ENCODE results near the gene GRK5. TPM values are rescaled to one million over a fixed set of nuclear protein-coding genes. Genes with fewer than 3 reads are reported as not detected.

The GRK5 gene
- total RNA-seq, 4 donors from 2014 or later, result 6.2 to 12.5 (median 9.1) TPM

GRCh38 chr10:119457966-119458766 is 250.8 kb downstream of the GRK5 start:
- ATAC-seq, result no peak
- Histone ChIP-seq H3K36me3 (no peaks in the 10 kb centered on the region), H3K4me3 (no peak overlapping the region), H3K27ac (no peak overlapping the region), H3K4me1 (no peaks in the 10 kb centered on the region), H3K27me3 (no peaks in the 10 kb centered on the region), H3K9me3 (no peaks in the 10 kb centered on the region)
- intact Hi-C loops (cut with DNase I; ENCODE audit: low total_unique reads), result no loop called here
- DNase-seq, result no peak
- no peak for TF ChIP-seq POLR2A (IDR thresholded peaks at IDR 0.05)
- TF ChIP-seq, protein P1, sequence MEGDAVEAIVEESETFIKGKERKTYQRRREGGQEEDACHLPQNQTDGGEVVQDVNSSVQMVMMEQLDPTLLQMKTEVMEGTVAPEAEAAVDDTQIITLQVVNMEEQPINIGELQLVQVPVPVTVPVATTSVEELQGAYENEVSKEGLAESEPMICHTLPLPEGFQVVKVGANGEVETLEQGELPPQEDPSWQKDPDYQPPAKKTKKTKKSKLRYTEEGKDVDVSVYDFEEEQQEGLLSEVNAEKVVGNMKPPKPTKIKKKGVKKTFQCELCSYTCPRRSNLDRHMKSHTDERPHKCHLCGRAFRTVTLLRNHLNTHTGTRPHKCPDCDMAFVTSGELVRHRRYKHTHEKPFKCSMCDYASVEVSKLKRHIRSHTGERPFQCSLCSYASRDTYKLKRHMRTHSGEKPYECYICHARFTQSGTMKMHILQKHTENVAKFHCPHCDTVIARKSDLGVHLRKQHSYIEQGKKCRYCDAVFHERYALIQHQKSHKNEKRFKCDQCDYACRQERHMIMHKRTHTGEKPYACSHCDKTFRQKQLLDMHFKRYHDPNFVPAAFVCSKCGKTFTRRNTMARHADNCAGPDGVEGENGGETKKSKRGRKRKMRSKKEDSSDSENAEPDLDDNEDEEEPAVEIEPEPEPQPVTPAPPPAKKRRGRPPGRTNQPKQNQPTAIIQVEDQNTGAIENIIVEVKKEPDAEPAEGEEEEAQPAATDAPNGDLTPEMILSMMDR (IDR thresholded peaks at IDR 0.05 in 4 of 5, conservative IDR thresholded peaks at IDR 0.05 in 1 of 5), result no peak
- in situ Hi-C loops (cut with MboI; ENCODE audit: low sequenced_read_pairs in 4 of 4), result no loop called here

- no peaks in the 10 kb centered on the region for H3K9me3 ChIP-seq
- ATAC-seq, result no peak
- intact Hi-C loops (cut with DNase I; ENCODE audit: low total_unique reads) (no loop called here), in situ Hi-C loops (cut with MboI; ENCODE audit: low sequenced_read_pairs in 4 of 4) (no loop called here)
- no peaks in the 10 kb centered on the region for H3K4me1 ChIP-seq
- H3K27ac ChIP-seq, result no peak overlapping the region
- H3K36me3 ChIP-seq, result no peaks in the 10 kb centered on the region
- DNase-seq, result no peak
- H3K27me3 ChIP-seq, result no peaks in the 10 kb centered on the region
- no peak for TF ChIP-seq POLR2A (IDR thresholded peaks at IDR 0.05)
- TF ChIP-seq, protein P1 (IDR thresholded peaks at IDR 0.05 in 4 of 5, conservative IDR thresholded peaks at IDR 0.05 in 1 of 5), result no peak
- no peak overlapping the region for H3K4me3 ChIP-seq
Measured at GRCh38 chr10:119459681-119460340, 252.4 kb downstream of the GRK5 start.

DNA sequence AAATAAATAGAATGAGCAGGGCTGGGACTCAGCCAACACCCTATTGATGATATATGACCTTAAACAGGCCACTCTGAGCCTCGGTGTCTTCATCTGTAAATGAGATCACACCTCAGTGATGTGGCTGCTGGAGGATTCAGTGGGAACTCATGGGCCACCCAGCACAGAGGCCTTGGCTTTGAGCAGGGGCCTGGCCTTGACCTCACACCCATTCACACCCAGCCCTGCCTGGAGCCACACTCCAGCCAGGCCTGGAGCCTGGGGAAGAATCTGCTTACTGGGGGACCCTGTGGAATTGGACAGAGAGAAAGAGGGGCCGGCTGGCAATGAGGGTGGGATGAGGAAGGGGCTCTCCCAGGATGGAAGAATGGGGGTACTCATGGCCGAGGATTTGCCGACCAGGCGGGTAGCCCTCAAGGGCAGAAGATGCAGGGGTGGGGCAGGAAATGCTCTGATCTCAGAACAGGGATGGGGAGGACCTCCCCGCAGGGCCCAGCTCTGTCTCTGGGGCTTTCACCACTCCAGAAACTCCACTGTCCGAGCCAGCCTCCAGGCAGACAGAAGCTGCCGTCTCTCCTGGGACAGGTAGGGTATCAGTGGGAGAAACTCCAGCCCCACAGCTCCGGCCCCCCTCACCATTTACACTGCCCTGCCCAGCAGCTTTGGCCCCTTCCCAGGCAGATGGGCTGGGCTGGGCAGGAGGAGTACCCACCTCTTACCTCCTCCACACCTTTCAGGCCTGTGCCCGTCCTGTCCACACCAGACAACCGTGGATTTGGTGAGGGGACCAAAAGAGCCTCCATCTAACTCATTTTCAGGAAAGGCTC is 253.2 kb downstream of the GRK5 start:
- TF ChIP-seq, protein P1 (IDR thresholded peaks at IDR 0.05 in 4 of 5, conservative IDR thresholded peaks at IDR 0.05 in 1 of 5), result no peak
- TF ChIP-seq POLR2A (IDR thresholded peaks at IDR 0.05), result no peak
- ATAC-seq, result no peak
- intact Hi-C loops (cut with DNase I; ENCODE audit: low total_unique reads), result no loop called here

DNA sequence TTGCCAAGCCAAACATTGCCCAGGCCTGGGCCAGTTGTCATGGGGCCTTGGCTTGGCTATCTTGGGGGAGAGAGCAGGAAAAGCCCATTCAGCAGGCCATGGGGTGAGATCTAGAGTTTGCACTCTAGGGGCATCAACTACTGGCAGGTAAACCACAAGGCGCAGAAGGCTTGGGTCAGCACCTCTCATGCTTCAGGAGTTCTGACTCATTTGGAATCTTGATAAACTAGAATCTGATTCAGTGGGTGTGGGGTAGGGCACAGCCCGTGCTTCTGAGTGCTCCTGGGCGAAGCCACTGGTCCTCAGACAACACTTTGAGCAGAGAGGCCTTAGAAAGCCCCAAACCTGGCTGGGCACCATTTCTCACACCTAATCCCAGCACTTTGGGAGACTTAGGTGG is 254.0 kb downstream of the GRK5 start:
- no peak for ATAC-seq
- TF ChIP-seq, protein P1 (IDR thresholded peaks at IDR 0.05 in 4 of 5, conservative IDR thresholded peaks at IDR 0.05 in 1 of 5), result no peak
- TF ChIP-seq POLR2A (IDR thresholded peaks at IDR 0.05), result no peak
- in situ Hi-C loops (cut with MboI; ENCODE audit: low sequenced_read_pairs in 4 of 4), result no loop called here

More for the DNA sequence above, 253.2 kb downstream of the GRK5 start:
- H3K36me3 ChIP-seq, result no peaks in the 10 kb centered on the region
- H3K4me1 ChIP-seq, result no peaks in the 10 kb centered on the region
- H3K4me3 ChIP-seq, result no peak overlapping the region
- no peak overlapping the region for H3K27ac ChIP-seq
- H3K27me3 ChIP-seq, result no peaks in the 10 kb centered on the region
- no peaks in the 10 kb centered on the region for H3K9me3 ChIP-seq
- in situ Hi-C loops (cut with MboI; ENCODE audit: low sequenced_read_pairs in 4 of 4), result no loop called here
- no peak for DNase-seq

More for the DNA sequence above, 254.0 kb downstream of the GRK5 start:
- no peak for DNase-seq
- H3K4me3 ChIP-seq, result no peak overlapping the region
- intact Hi-C loops (cut with DNase I; ENCODE audit: low total_unique reads), result no loop called here
- H3K36me3 ChIP-seq, result no peaks in the 10 kb centered on the region
- H3K27me3 ChIP-seq, result no peaks in the 10 kb centered on the region
- no peaks in the 10 kb centered on the region for H3K4me1 ChIP-seq
- no peaks in the 10 kb centered on the region for H3K9me3 ChIP-seq
- no peak overlapping the region for H3K27ac ChIP-seq
